ENCODE results near the gene TNMD. TPM values are rescaled to one million over a fixed set of nuclear protein-coding genes. Genes with fewer than 3 reads are reported as not detected.

The TNMD gene
- total RNA-seq, 1 donor from 2014 or later: not detected

DNA sequence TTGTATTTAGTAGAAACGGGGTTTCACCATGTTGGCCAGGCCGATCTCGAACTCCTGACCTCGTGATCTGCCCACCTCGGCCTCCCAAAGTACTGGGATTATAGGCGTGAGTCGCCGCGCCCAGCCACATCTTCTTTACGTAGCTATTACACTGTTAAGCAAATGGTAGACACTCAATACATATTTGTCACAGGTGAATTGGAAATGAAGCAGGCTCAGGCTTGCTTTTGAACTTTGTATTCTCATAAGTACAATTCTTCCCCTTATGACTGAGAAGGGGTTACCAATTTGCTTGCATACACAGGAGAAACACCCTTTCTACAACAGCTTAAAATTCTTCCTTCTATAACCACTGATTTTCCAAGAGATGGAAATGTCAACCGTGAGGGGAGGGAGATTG lies 58.5 kb downstream of the TNMD start:
- DNase-seq (ENCODE audit: low read depth, low spot score): no peak
- H3K27ac Mint-ChIP-seq (ENCODE audit: unreplicated experiment): no peak overlapping the region
- no peaks in the 10 kb centered on the region for H3K27me3 Mint-ChIP-seq (ENCODE audit: low read depth)
- no peak overlapping the region for H3K4me3 Mint-ChIP-seq
- H3K9me3 Mint-ChIP-seq: peaks cover 4% of the 10 kb centered on the region
- TF ChIP-seq, protein P1, sequence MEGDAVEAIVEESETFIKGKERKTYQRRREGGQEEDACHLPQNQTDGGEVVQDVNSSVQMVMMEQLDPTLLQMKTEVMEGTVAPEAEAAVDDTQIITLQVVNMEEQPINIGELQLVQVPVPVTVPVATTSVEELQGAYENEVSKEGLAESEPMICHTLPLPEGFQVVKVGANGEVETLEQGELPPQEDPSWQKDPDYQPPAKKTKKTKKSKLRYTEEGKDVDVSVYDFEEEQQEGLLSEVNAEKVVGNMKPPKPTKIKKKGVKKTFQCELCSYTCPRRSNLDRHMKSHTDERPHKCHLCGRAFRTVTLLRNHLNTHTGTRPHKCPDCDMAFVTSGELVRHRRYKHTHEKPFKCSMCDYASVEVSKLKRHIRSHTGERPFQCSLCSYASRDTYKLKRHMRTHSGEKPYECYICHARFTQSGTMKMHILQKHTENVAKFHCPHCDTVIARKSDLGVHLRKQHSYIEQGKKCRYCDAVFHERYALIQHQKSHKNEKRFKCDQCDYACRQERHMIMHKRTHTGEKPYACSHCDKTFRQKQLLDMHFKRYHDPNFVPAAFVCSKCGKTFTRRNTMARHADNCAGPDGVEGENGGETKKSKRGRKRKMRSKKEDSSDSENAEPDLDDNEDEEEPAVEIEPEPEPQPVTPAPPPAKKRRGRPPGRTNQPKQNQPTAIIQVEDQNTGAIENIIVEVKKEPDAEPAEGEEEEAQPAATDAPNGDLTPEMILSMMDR (conservative IDR thresholded peaks at IDR 0.05): no peak
- peaks cover 19% of the 10 kb centered on the region for H3K4me1 Mint-ChIP-seq
- no peaks in the 10 kb centered on the region for H3K36me3 Mint-ChIP-seq (ENCODE audit: low read depth)

GRCh38 chrX:100643956-100644860 lies 59.5 kb downstream of the TNMD start, which contains the start of gene SRPX2:
SRPX2 (plus strand) TSS chrX:100644199; CDS start chrX:100646323, 2,124 bp downstream.
- Mint-ChIP-seq H3K4me1 (peaks cover 24% of the 10 kb centered on the region), H3K9me3 (peaks cover 4% of the 10 kb centered on the region), H3K27me3 (ENCODE audit: low read depth) (no peaks in the 10 kb centered on the region), H3K27ac (ENCODE audit: unreplicated experiment) (peak within 1 kb of the TSS; percentile 52), H3K4me3 (no peak within 1 kb of the TSS), H3K36me3 (ENCODE audit: low read depth) (no peaks in the 10 kb centered on the region)
- no peak for DNase-seq (ENCODE audit: low read depth, low spot score)
- TF ChIP-seq, protein P1 (conservative IDR thresholded peaks at IDR 0.05): no peak

GRCh38 chrX:100645106-100645505 lies 60.4 kb downstream of the TNMD start:
- Mint-ChIP-seq H3K4me1 (peaks cover 24% of the 10 kb centered on the region), H3K27me3 (ENCODE audit: low read depth) (no peaks in the 10 kb centered on the region), H3K36me3 (ENCODE audit: low read depth) (no peaks in the 10 kb centered on the region), H3K27ac (ENCODE audit: unreplicated experiment) (peak overlapping the region; percentile 52), H3K9me3 (peaks cover 4% of the 10 kb centered on the region), H3K4me3 (no peak overlapping the region)
- TF ChIP-seq, protein P1 (conservative IDR thresholded peaks at IDR 0.05): no peak
- no peak for DNase-seq (ENCODE audit: low read depth, low spot score)

- H3K4me1 Mint-ChIP-seq: peaks cover 21% of the 10 kb centered on the region
- no peak overlapping the region for H3K4me3 Mint-ChIP-seq
- H3K27me3 Mint-ChIP-seq (ENCODE audit: low read depth): no peaks in the 10 kb centered on the region
- H3K9me3 Mint-ChIP-seq: peaks cover 7% of the 10 kb centered on the region
- TF ChIP-seq, protein P1 (conservative IDR thresholded peaks at IDR 0.05): no peak
- peaks cover 3% of the 10 kb centered on the region for H3K36me3 Mint-ChIP-seq (ENCODE audit: low read depth)
- no peak overlapping the region for H3K27ac Mint-ChIP-seq (ENCODE audit: unreplicated experiment)
- no peak for DNase-seq (ENCODE audit: low read depth, low spot score)
Measured at GRCh38 chrX:100647095-100647494, 62.4 kb downstream of the TNMD start.

GRCh38 chrX:100647739-100648138 lies 63.0 kb downstream of the TNMD start:
- Mint-ChIP-seq H3K9me3 (peaks cover 10% of the 10 kb centered on the region), H3K4me3 (no peak overlapping the region), H3K27ac (ENCODE audit: unreplicated experiment) (no peak overlapping the region), H3K4me1 (peaks cover 21% of the 10 kb centered on the region), H3K36me3 (ENCODE audit: low read depth) (peaks cover 3% of the 10 kb centered on the region), H3K27me3 (ENCODE audit: low read depth) (no peaks in the 10 kb centered on the region)
- TF ChIP-seq, protein P1 (conservative IDR thresholded peaks at IDR 0.05): no peak
- DNase-seq (ENCODE audit: low read depth, low spot score): no peak
